ENCODE data around the gene RIOK3.

DNA sequence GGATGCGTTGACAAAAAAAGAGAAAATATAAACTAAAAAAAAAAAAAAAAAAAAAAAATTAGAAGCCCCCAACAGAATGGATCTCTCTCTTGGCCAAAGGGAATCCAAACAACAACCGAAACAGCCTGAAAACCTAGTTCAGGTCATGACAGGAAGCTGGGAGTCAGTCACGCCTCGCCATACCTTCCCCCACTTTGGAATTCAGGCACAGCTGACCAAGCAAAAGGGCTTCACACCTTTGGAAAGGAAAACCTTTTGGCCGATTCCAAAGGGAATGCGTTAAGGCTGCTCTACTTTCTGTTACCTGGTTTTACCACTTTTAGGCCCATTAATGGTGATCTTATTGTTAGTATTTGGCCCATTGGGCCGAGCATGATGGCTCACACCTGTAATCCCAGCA, 32.3 kb downstream of the RIOK3 start:
- no peak for TF ChIP-seq POLR2A (IDR thresholded peaks at IDR 0.05)
- TF ChIP-seq, protein P1, sequence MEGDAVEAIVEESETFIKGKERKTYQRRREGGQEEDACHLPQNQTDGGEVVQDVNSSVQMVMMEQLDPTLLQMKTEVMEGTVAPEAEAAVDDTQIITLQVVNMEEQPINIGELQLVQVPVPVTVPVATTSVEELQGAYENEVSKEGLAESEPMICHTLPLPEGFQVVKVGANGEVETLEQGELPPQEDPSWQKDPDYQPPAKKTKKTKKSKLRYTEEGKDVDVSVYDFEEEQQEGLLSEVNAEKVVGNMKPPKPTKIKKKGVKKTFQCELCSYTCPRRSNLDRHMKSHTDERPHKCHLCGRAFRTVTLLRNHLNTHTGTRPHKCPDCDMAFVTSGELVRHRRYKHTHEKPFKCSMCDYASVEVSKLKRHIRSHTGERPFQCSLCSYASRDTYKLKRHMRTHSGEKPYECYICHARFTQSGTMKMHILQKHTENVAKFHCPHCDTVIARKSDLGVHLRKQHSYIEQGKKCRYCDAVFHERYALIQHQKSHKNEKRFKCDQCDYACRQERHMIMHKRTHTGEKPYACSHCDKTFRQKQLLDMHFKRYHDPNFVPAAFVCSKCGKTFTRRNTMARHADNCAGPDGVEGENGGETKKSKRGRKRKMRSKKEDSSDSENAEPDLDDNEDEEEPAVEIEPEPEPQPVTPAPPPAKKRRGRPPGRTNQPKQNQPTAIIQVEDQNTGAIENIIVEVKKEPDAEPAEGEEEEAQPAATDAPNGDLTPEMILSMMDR (IDR thresholded peaks at IDR 0.05 in 4 of 5, conservative IDR thresholded peaks at IDR 0.05 in 1 of 5) = no peak
